Suppressor macrophage treated with lipopolysaccharide for 4 hours (primary cell): ENCODE results near the gene ADGRE3.
"Not testable (repeated sequence)": the region's sequence is repeated elsewhere in the genome, so short reads cannot be mapped to it uniquely, and the experiment has no call there.

Experiments used
- DNase-seq: peaks from one replicate; pipeline ENCODE4 v3.0.0-alpha.2; 2020

ADGRE3 gene

DNA sequence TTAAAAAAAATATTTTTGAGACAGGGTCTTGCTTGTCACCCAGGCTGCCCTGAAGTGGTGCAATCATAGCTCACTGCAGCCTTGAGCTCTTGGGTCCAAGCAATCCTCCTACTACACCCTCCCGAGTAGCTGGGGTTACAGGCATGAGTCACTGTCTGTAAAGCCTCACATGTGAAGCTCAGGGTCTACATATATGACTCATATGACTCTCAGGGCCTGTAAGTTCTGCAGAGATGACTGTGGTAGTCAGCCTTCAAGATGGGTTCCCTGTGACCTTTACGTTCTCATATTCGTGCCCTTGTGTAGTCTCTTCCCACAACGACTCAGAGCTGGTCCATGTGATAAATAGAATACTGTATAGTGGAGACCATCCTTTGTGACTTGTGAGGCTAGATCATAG, 85.2 kb downstream of the ADGRE3 start:
- peak; percentile 64 for DNase-seq

DNA sequence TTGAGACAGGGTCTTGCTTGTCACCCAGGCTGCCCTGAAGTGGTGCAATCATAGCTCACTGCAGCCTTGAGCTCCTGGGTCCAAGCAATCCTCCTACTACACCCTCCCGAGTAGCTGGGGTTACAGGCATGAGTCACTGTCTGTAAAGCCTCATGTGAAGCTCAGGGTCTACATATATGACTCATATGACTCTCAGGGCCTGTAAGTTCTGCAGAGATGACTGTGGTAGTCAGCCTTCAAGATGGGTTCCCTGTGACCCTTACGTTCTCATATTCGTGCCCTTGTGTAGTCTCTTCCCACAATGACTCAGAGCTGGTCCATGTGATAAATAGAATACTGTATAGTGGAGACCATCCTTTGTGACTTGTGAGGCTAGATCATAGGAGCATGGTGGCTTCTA, 89.5 kb downstream of the ADGRE3 start:
- peak; percentile 78 for DNase-seq

DNA sequence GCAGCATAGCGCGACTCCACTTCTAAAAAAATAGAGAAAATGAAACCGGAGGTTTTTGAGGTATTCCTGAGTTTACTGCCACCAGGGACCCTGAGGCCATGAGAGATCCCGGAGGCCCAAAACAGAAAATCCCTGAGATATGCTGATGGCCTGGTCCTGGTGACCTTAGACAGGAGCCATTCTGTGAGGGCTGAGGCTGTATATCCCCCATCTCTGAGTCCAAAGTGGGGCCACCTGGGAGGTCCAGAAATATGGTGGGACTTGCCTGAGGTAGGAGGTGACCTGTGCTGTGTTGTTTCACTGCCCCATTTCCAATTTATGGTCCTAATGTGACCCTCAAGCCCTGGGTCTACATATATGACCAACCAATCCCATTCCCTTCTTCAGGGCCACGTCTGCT, 90.3 kb downstream of the ADGRE3 start:
- not testable (repeated sequence) for DNase-seq

DNA sequence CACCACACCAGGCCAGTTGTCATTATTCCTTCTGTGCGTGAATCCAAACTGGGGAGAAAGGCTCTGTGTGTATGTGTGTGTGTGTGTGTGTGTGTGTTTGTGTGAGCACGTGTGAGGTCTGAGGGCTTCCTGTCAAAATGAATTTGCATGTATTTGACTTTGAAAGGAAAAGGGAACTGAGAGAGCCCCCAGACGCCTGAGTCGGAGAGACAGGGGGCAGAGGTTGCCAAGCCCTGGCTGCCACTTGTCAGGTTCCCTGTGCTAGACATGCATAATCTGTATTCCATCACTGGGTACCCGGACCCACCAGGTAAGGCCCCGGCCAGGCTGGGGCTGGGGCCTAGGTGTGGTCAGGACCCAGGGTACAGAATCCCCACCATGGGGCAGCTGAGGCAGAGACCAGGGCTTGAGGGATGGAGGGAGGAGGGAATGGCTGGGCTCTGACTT, 91.7 kb downstream of the ADGRE3 start, which contains the start of gene CLEC17A:
CLEC17A (plus strand) TSS at position 191 of the 447 bp plus-strand sequence; CDS start at position 268, 77 bp downstream.
- DNase-seq, result peak; percentile 58

DNA sequence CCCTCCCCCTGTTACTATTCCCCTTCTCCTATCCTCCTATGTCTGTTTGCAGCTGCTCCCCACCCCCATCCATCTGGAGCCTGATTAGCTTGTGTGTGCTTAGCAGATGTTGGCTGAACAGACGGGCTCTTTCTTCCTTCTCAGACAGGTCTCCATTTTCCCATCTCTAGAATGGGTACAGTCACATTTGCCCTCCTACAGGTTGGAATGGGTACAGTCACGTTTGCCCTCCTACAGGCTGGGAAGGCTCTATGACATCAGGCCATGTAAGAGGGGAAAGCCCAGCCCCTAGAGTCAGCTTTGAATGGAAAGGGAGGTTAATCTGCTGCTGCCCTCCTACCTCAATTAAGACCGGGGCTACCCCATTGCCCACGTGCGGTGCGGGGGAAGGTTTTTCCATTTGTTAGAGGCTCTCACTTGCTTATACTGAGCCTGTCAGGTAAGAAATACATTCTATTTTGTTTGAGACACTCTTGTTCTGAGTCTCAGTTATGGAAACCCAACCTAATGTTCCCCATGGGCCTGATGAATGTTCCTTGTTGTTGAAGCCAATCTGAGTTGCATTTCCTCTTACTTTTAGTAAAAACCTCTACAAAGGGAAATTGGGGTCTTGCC, 93.9 kb downstream of the ADGRE3 start:
- no peak for DNase-seq

DNA sequence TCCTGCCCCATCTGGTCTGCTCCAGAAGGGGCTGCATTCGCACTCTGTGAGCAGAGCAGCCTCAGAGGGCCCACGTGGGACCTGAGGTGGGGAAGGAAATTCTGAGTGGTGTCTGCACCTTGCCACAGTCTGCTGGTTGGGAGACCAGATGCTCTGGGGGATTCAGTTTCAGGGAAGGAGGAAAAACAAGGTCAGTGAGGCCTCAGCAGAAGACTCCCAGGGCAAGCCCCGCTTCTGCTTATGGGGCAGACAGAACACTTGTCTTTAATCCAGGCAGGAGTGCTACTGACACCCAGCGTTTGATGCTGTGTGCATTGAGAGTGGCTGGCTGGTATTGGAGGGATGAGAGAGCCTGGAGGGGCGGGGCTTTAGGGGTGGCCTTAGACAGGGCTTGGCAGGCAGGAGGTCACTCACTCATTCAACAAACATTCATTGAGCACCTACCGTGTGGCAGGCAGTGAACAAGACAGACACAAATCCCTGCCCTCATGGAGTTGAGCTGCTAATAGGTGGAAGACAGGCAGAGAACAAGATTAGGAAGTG, 96.7 kb downstream of the ADGRE3 start:
- DNase-seq, result no peak

DNA sequence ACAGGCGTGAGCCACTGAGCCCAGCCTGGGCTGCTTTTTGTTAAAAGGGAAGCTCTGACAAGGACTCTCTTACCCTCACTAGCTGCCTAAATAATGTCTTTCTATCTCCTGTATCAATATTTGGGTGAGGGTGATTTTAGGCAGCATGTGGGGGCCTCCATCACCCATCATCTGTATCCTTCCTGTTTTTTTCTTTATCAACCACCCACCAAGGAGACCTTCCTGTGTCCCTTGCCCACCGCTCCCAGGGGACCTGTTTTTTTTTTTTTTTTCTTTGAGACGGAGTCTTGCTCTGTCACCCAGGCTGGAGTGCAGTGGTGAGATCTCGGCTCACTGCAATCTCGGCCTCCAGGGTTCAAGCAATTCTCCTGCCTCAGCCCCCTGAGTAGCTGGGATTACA, 97.4 kb downstream of the ADGRE3 start:
- no peak for DNase-seq

DNA sequence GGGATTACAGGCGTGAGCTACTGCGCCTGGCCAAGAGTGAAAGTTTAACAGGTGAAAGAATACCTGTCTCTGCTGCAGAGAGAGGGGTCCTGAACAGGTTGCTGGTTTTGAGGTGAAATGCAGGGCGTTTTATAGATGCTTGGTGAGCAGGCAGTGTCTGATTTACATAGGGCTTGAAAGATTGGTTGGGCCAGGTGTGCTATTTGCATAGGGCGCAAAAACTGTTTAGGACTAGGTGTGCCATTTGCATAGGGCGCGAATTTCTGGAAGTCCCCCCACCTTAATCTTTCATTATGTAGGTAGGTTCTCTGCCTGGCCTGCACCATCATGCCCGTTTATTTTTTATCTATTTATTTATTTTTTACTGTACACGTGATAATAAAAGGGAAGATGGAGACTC, 98.3 kb downstream of the ADGRE3 start:
- DNase-seq, result no peak

DNA sequence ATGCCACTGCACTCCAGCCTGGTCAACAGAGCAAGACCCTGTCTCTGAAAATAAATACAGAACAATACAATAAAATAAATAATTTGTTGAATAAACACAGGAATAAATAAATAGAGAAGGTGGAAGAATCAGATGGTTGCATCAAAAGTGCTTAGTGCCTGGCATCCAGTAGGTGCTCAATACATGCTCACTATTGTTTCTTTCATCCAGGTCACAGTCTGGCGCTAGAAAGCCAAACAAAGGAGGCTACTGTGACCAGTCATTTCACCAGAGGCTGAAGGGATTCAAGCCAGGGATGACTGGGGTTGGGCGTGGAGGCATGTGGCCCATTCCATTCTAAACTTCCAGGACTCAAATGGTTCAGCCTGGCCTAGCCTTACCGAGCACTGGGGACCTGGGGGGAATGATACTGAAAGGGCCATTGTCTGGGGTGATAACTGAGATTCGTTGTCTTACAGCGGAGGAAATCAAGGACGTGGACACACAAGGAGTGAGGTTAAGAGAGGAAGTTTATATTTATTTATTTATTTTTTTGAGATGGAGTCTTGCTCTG, 99.1 kb downstream of the ADGRE3 start:
- DNase-seq, result no peak

DNA sequence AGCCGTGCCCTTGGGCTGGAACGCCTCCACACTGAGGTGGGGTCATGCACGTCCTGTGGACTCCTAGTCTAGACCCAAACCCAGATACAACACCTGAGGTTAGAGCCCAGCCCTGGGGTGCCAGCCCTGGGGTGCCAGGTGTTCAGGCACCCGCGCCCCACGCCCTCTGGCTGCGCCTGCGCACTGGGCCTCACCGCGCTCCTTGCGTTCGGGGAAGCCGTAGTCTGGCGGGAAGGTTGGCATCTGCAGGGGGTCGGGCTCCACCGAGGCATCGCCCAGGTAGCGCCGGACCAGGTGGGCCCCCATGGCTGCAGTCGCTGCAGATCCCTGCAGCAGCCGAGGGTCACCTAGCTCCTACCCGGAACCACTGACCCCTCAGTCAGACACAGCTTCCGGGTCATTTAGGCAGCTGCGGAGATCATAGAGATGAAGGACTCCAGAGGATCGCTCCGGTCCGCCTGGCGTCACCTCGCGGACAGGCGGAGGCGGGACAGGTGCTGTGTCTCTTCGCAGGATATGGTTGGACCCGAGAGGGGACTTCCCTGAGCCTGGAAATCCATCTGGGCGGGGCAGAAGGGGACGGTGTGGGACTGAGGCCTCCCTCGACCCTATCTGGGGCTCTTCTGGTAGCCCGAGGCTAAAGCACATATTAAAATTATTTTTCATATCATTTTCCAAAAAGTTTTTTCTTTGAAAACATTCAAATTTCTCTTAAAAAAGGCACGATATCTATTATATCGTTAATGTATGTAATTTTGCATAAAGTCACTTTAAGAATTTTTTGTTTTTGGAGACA, 102.8 kb downstream of the ADGRE3 start, which contains the start of gene NDUFB7:
NDUFB7 (minus strand) TSS at position 372 of the 796 bp plus-strand sequence; CDS start at position 306, 66 bp downstream.
- DNase-seq, result peak; percentile 96

DNA sequence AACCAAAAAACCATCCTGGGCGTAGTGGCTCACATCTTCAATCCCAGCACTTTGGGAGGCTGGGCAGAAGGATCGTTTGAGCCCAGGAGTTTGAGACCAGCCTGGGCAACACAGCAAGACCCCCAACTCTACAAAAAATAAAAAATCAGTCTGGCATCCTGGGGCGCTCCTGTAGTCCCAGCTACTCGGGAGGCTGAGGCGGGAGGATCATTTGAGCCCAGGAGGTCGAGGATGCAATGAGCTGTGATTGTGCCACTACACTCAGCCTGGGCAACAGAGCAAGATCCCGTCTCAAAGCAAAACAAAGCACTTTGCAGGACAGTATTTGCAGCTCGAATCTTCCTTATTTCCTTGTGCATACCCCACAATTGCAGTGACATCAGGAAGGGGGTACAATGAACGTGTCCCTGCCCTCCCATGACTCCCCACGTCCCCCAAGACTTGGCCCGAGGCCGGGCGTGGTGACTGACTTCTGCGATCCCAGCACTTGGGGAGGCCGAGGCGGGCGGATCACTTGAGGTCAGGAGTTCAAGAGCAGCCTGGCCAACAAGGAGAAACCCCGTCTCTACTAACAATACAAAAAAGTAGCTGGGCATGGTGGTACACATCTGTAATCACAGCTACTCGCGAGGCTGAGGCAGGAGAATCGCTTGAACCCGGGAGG, 103.6 kb downstream of the ADGRE3 start:
- DNase-seq, result no peak
